Smooth muscle cell (in vitro differentiated cells): Measurements from ENCODE around the gene LTC4S. TPM values are rescaled to one million over a fixed set of nuclear protein-coding genes. Genes with fewer than 3 reads are reported as not detected.
A peak's percentile ranks its signal among the peaks of the same experiment; 100 is the strongest.

ENCODE experiments used
- DNase-seq: peaks from one replicate; lab custom pipeline; 2025; ENCODE audit not compliant: unreplicated experiment; lab: John Stamatoyannopoulos, UW
- H2AFZ ChIP-seq: fragments of 200-600 bp; sonication (generic); 2 replicates; pipeline ENCODE4 v1.6.0; 2016; ENCODE audit warnings: antibody characterized with exemption, low read depth, mild to moderate bottlenecking
- H3F3A ChIP-seq: fragments of 200-600 bp; sonication (generic); 2 replicates; pipeline ENCODE4 v1.6.0; 2017; ENCODE audit warnings: antibody characterized with exemption, low read depth
- H3K27ac ChIP-seq: fragments of 200-600 bp; sonication (generic); 2 replicates; pipeline ENCODE4 v1.5.1; 2016; ENCODE audit warnings: low read depth, mild to moderate bottlenecking
- H3K27me3 ChIP-seq: fragments of 200-600 bp; sonication (generic); 2 replicates; pipeline ENCODE4 v1.6.1; 2016; ENCODE audit warnings: low read depth, mild to moderate bottlenecking
- H3K36me3 ChIP-seq: fragments of 200-600 bp; sonication (generic); 2 replicates; pipeline ENCODE4 v1.5.1; 2016; ENCODE audit warnings: low read depth
- H3K4me1 ChIP-seq: fragments of 200-600 bp; sonication (generic); 2 replicates; pipeline ENCODE4 v1.5.1; 2016; ENCODE audit warnings: low read depth
- H3K4me2 ChIP-seq: fragments of 200-600 bp; sonication (generic); 2 replicates; pipeline ENCODE4 v1.6.0; 2016; ENCODE audit warnings: mild to moderate bottlenecking
- H3K4me3 ChIP-seq: fragments of 200-600 bp; sonication (generic); 2 replicates; pipeline ENCODE4 v1.5.1; 2016; ENCODE audit warnings: mild to moderate bottlenecking
- H3K79me2 ChIP-seq: fragments of 200-600 bp; sonication (generic); 2 replicates; pipeline ENCODE4 v1.6.0; 2016; ENCODE audit warnings: low read depth, mild to moderate bottlenecking
- H3K9ac ChIP-seq: fragments of 200-600 bp; sonication (generic); 2 replicates; pipeline ENCODE4 v1.6.0; 2016; ENCODE audit warnings: low read depth
- H3K9me3 ChIP-seq: fragments of 200-600 bp; sonication (generic); replicated peaks from 2 replicates; pipeline ENCODE4 v1.5.1; 2016; ENCODE audit warnings: low read depth
- H4K20me1 ChIP-seq: fragments of 200-600 bp; sonication (generic); 2 replicates; pipeline ENCODE4 v1.6.0; 2016; ENCODE audit warnings: low read depth
- WGBS: methylation state at CpG from one replicate; pipeline ENCODE4 v1.1.7; 2016; ENCODE audit warnings: low lambda C conversion rate; 5-methylcytosine and 5-hydroxymethylcytosine counted together
- polyA plus RNA-seq: library from polyadenylated mRNA; unstranded; fragments of >200 nt; fragmentation: Nextera tagmentation; extraction: Ambion mirVana; gene quantifications from 2 replicates; pipeline ENCODE4 v1.2.1, GENCODE V29; 2016
- total RNA-seq: library from RNA; depleted of rRNA; stranded (reverse); fragments of >200 nt; gene quantifications from 2 replicates; pipeline ENCODE4 v1.2.3, GENCODE V29; 2014
- TF ChIP-seq, protein P1 (sequence below): fragments of 200-600 bp; sonication (generic); IDR thresholded peaks from 2 replicates; pipeline ENCODE4 v1.5.1; 2017; ENCODE audit warnings: borderline replicate concordance, mild to moderate bottlenecking, antibody characterized with exemption; ENCODE audit not compliant: insufficient read depth, poor library complexity, severe bottlenecking

Gene LTC4S
- total and polyA plus RNA-seq, 2 experiments from 2014 or later: not detected

GRCh38 chr5:179822444-179822990, 28.7 kb downstream of the LTC4S start:
- no peak for DNase-seq
- Histone ChIP-seq H3K4me1 (peaks cover 33% of the 10 kb centered on the region), H3K27me3 (no peaks in the 10 kb centered on the region), H4K20me1 (peaks cover 64% of the 10 kb centered on the region), H3K9me3 (no peaks in the 10 kb centered on the region), H2AFZ (no peak overlapping the region), H3K4me3 (peak overlapping the region; percentile 95), H3F3A (peaks cover 20% of the 10 kb centered on the region), H3K36me3 (peaks cover 5% of the 10 kb centered on the region), H3K9ac (no peak overlapping the region), H3K4me2 (peak overlapping the region; percentile 96), H3K27ac (no peak overlapping the region), H3K79me2 (peaks cover 29% of the 10 kb centered on the region)
- WGBS: 79% methylated on average over 8 of the region's 8 CpGs
- TF ChIP-seq, protein P1, sequence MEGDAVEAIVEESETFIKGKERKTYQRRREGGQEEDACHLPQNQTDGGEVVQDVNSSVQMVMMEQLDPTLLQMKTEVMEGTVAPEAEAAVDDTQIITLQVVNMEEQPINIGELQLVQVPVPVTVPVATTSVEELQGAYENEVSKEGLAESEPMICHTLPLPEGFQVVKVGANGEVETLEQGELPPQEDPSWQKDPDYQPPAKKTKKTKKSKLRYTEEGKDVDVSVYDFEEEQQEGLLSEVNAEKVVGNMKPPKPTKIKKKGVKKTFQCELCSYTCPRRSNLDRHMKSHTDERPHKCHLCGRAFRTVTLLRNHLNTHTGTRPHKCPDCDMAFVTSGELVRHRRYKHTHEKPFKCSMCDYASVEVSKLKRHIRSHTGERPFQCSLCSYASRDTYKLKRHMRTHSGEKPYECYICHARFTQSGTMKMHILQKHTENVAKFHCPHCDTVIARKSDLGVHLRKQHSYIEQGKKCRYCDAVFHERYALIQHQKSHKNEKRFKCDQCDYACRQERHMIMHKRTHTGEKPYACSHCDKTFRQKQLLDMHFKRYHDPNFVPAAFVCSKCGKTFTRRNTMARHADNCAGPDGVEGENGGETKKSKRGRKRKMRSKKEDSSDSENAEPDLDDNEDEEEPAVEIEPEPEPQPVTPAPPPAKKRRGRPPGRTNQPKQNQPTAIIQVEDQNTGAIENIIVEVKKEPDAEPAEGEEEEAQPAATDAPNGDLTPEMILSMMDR: no peak

DNA sequence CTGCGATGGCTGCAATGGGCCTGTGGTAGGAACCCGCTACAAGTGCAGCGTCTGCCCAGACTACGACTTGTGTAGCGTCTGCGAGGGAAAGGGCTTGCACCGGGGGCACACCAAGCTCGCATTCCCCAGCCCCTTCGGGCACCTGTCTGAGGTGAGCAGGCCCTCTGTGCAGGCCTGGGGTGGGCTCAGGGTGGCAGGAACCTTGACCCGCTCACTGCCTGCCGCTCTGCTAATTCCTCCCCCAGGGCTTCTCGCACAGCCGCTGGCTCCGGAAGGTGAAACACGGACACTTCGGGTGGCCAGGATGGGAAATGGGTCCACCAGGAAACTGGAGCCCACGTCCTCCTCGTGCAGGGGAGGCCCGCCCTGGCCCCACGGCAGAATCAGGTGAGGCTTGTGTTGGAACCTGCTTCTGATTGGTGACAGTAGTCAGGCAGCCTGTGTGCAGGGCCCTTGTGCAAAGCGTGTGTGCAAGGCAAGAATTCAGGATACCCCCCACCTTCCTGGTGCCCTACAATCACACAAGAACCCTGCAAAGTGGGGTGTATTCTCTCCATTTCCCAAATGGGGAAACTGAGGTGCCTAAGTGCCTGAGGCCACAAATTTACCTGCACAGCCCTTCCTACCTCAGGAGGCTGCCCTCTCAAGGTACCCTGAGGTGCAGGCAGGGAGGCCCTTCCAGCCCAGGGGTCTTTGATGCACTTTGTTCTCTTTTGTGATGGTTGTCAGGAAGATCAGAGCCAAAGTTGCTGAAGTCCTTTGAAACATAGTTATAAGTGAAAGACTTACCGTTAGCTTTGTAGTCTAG, 30.4 kb downstream of the LTC4S start:
- no peak overlapping the region for H3K4me3 ChIP-seq
- H3K4me2 ChIP-seq: no peak overlapping the region
- no peaks in the 10 kb centered on the region for H3K9me3 ChIP-seq
- peaks cover 24% of the 10 kb centered on the region for H3K4me1 ChIP-seq
- no peak overlapping the region for H3K27ac ChIP-seq
- H3F3A ChIP-seq: peaks cover 12% of the 10 kb centered on the region
- H3K9ac ChIP-seq: no peak overlapping the region
- peaks cover 5% of the 10 kb centered on the region for H3K36me3 ChIP-seq
- no peak overlapping the region for H2AFZ ChIP-seq
- peaks cover 41% of the 10 kb centered on the region for H3K79me2 ChIP-seq
- TF ChIP-seq, protein P1: no peak
- 97% methylated on average over 22 of the region's 22 CpGs for WGBS
- no peaks in the 10 kb centered on the region for H3K27me3 ChIP-seq
- no peak for DNase-seq
- peaks cover 80% of the 10 kb centered on the region for H4K20me1 ChIP-seq

DNA sequence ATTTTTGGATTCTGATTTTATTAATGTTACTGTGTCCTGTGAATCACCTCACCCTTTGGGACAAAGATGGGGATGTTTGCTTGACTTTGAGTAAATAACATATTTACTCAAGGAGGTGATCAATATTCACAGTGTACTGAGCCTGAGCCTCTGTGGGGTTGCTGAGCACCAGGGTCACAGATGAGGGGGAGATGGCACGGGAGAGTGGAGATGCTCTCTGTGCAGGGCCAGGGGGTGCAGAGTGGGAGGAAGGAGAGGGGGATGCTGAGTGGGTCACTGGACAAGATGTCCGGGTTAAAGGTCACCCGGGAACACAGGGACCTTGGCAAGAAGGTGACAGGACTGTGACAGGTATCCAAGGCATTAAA, 30.9 kb downstream of the LTC4S start:
- Histone ChIP-seq H3K27me3 (no peaks in the 10 kb centered on the region), H3K79me2 (peaks cover 42% of the 10 kb centered on the region), H3F3A (peaks cover 12% of the 10 kb centered on the region), H3K4me1 (peaks cover 19% of the 10 kb centered on the region), H4K20me1 (peaks cover 81% of the 10 kb centered on the region), H3K4me2 (no peak overlapping the region), H2AFZ (no peak overlapping the region), H3K4me3 (no peak overlapping the region), H3K27ac (no peak overlapping the region), H3K36me3 (peaks cover 5% of the 10 kb centered on the region), H3K9ac (no peak overlapping the region), H3K9me3 (no peaks in the 10 kb centered on the region)
- no peak for DNase-seq
- 100% methylated on average over 3 of the region's 3 CpGs for WGBS
- TF ChIP-seq, protein P1: no peak

GRCh38 chr5:179825655-179826182, 31.9 kb downstream of the LTC4S start:
- H3K27ac ChIP-seq: no peak overlapping the region
- no peak overlapping the region for H2AFZ ChIP-seq
- H3K27me3 ChIP-seq: no peaks in the 10 kb centered on the region
- H3F3A ChIP-seq: peaks cover 12% of the 10 kb centered on the region
- peaks cover 11% of the 10 kb centered on the region for H3K4me1 ChIP-seq
- DNase-seq: no peak
- no peak overlapping the region for H3K9ac ChIP-seq
- peaks cover 46% of the 10 kb centered on the region for H3K79me2 ChIP-seq
- 94% methylated on average over 13 of the region's 13 CpGs for WGBS
- H4K20me1 ChIP-seq: peaks cover 81% of the 10 kb centered on the region
- TF ChIP-seq, protein P1: no peak
- no peaks in the 10 kb centered on the region for H3K9me3 ChIP-seq
- no peak overlapping the region for H3K4me3 ChIP-seq
- no peak overlapping the region for H3K4me2 ChIP-seq
- H3K36me3 ChIP-seq: peaks cover 9% of the 10 kb centered on the region
